COLO829 (cell line): ENCODE results near the gene SGK2.
A peak's percentile ranks its signal among the peaks of the same experiment; 100 is the strongest.

Source experiments
- DNase-seq: peaks from one replicate; pipeline ENCODE4 v3.0.0; 2012; ENCODE audit warnings: low spot score

Gene SGK2

GRCh38 chr20:43558412-43559146 is at the start of gene SGK2:
TSS of gene SGK2 (plus strand) at chr20:43559027. CDS start at chr20:43566496, 7,469 bp downstream.
- DNase-seq, result no peak

- DNase-seq, result no peak
Measured at GRCh38 chr20:43511879-43512278, 46.9 kb upstream of the SGK2 start.

GRCh38 chr20:43513372-43513930 is 45.4 kb upstream of the SGK2 start:
- DNase-seq, result no peak

GRCh38 chr20:43513931-43514647 is 44.7 kb upstream of the SGK2 start:
- peak; percentile 99 for DNase-seq

- no peak for DNase-seq
Measured at GRCh38 chr20:43514648-43514999, 44.2 kb upstream of the SGK2 start.

- no peak for DNase-seq
Measured at GRCh38 chr20:43515628-43516027, 43.2 kb upstream of the SGK2 start.

GRCh38 chr20:43516251-43516824 is 42.5 kb upstream of the SGK2 start:
- no peak for DNase-seq

GRCh38 chr20:43520074-43520630 is 38.7 kb upstream of the SGK2 start:
- no peak for DNase-seq

GRCh38 chr20:43525021-43525420 is 33.8 kb upstream of the SGK2 start:
- DNase-seq, result no peak

GRCh38 chr20:43528258-43528875 is 30.5 kb upstream of the SGK2 start:
- no peak for DNase-seq

- no peak for DNase-seq
Measured at GRCh38 chr20:43529051-43529450, 29.8 kb upstream of the SGK2 start.

GRCh38 chr20:43529457-43530153 is 29.2 kb upstream of the SGK2 start:
- no peak for DNase-seq

- no peak for DNase-seq
Measured at GRCh38 chr20:43530321-43531090, 28.3 kb upstream of the SGK2 start.

GRCh38 chr20:43531091-43531443 is 27.8 kb upstream of the SGK2 start:
- no peak for DNase-seq

- DNase-seq, result no peak
Measured at GRCh38 chr20:43532416-43533055, 26.3 kb upstream of the SGK2 start.

GRCh38 chr20:43533060-43533459 is 25.8 kb upstream of the SGK2 start:
- no peak for DNase-seq

GRCh38 chr20:43534016-43534415 is 24.8 kb upstream of the SGK2 start:
- no peak for DNase-seq

GRCh38 chr20:43534791-43535350 is 24.0 kb upstream of the SGK2 start:
- no peak for DNase-seq

GRCh38 chr20:43535370-43536004 is 23.3 kb upstream of the SGK2 start:
- DNase-seq, result no peak
